ENCODE results near the gene RHEB.

The RHEB gene

DNA sequence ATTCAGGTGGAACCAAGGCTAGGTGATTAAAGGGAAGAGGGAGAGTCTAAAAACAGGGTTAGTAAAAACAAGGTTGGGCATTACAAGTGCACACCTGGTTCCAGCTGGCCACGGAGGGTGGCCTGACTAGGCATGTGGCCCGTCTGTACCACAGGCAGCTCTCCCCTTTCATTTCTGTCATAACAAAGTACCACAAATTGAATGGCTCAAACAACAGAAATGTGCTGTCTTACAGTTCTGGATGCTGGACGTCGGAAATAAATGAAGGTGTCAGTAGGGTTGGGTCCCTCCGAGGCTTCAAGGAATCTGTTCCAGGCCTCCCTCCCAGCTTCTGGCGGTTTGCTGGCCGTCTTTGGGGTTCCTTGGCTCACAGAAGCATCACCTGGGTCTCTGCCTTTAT lies 96.5 kb downstream of the RHEB start:
- in situ Hi-C loops (cut with HindIII; ENCODE audit: low sequenced_read_pairs): no loop called here

GRCh38 chr7:151422212-151422611 lies 97.5 kb downstream of the RHEB start:
- in situ Hi-C loops (cut with HindIII; ENCODE audit: low sequenced_read_pairs): no loop called here

GRCh38 chr7:151420144-151420543 lies 99.6 kb downstream of the RHEB start:
- in situ Hi-C loops (cut with HindIII; ENCODE audit: low sequenced_read_pairs): no loop called here

DNA sequence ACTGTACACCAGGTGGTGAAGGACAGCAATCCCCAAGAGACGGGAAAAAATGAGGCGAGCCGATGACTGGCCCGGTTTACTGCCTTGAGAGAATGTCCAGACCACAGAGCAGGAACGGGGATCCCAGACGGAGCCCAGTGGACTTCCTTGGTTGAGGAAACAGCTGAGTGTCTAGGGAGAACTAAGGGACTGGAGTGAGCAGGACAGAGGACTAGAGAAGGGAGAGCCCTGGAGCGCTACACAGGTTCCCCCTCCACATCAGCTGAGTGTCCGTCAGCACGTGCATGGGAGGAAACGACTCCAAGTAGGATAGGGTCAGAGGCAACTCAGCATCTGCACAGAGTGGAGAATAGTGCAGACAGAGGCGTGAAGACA lies 102.8 kb downstream of the RHEB start:
- in situ Hi-C loops (cut with HindIII; ENCODE audit: low sequenced_read_pairs): no loop called here

- in situ Hi-C loops (cut with HindIII; ENCODE audit: low sequenced_read_pairs): no loop called here
Observed at GRCh38 chr7:151416112-151416940, 103.4 kb downstream of the RHEB start.
